Panc1 (cell line): Measurements from ENCODE around the gene RPS4Y2. TPM values are rescaled to one million over a fixed set of nuclear protein-coding genes. Genes with fewer than 3 reads are reported as not detected.

Experiments used
- ATAC-seq: fragments of 200-7000 bp; cut with Tn5 transposase; 2 replicates; pipeline ENCODE4 v1.9.1; 2020; ENCODE audit warnings: mild to moderate bottlenecking, moderate library complexity
- BruUV-seq: library from RNA; stranded (reverse); fragments of 400-500 nt; replicated peaks from 2 replicates; lab custom pipeline; 2021; lab: Mats Ljungman, UMichigan
- CTCF ChIA-PET: fragments of 300-600 bp; sonication (Branson Sonifier 250); formaldehyde crosslinking; loops from one replicate; lab custom pipeline; 2022; ENCODE audit warnings: antibody characterized with exemption; lab: Charles Lee
- POLR2A ChIA-PET: fragments of 300-600 bp; sonication (Branson Sonifier 250); formaldehyde crosslinking; loops from one replicate; lab custom pipeline; 2022; ENCODE audit warnings: antibody characterized with exemption; lab: Charles Lee
- DNase-seq: peaks from one replicate; pipeline ENCODE4 v3.0.0-alpha.2; 2010; ENCODE audit warnings: low read depth, low spot score
- H3K27ac ChIP-seq: 2 replicates; pipeline ENCODE4 v1.5.1; 2011; ENCODE audit warnings: mild to moderate bottlenecking, low read length, inconsistent platforms
- H3K27me3 ChIP-seq: fragments of 200-500 bp; sonication (Bioruptor generic); 2 replicates; pipeline ENCODE4 v1.6.0; 2014; ENCODE audit warnings: low read length, inconsistent platforms; ENCODE audit not compliant: control insufficient read depth, insufficient read depth
- H3K36me3 ChIP-seq: fragments of 200-500 bp; sonication (Bioruptor generic); 2 replicates; pipeline ENCODE4 v1.5.1; 2014; ENCODE audit warnings: inconsistent platforms, mild to moderate bottlenecking, low read length, moderate library complexity; ENCODE audit not compliant: control insufficient read depth, insufficient read depth
- H3K4me1 ChIP-seq: 2 replicates; pipeline ENCODE4 v1.5.1; 2011; ENCODE audit warnings: inconsistent platforms, mild to moderate bottlenecking, low read length, moderate library complexity; ENCODE audit not compliant: control insufficient read depth, insufficient read depth
- H3K4me3 ChIP-seq, 2 experiments: 2 replicates each; pipeline ENCODE4 v1.5.1; 2011 to 2012; ENCODE audit warnings: low read depth in 2 of 2, low read length in 2 of 2, mild to moderate bottlenecking in 2 of 2, inconsistent platforms in 1 of 2, moderate library complexity in 1 of 2
- H3K9me3 ChIP-seq: fragments of 200-500 bp; sonication (Bioruptor generic); 2 replicates; pipeline ENCODE4 v1.5.1; 2014; ENCODE audit warnings: low read depth, mild to moderate bottlenecking, inconsistent platforms, low read length, moderate library complexity; ENCODE audit not compliant: control insufficient read depth, insufficient read depth
- CTCF ChIP-seq: fragments of 450-650 bp; IDR thresholded peaks from 2 replicates; pipeline ENCODE4 v1.5.1; 2017; ENCODE audit warnings: mild to moderate bottlenecking
- POLR2AphosphoS5 ChIP-seq: IDR thresholded peaks from 2 replicates; pipeline ENCODE4 v1.6.1; 2012; ENCODE audit warnings: mild to moderate bottlenecking, low read depth, low read length, moderate library complexity
- REST ChIP-seq, 2 experiments: IDR thresholded peaks; 2 replicates each; pipeline ENCODE4 v1.6.1; 2011 to 2012; ENCODE audit warnings: low read depth in 2 of 2, control low read depth in 1 of 2, low read length in 1 of 2, mild to moderate bottlenecking in 1 of 2, moderate library complexity in 1 of 2; ENCODE audit not compliant: insufficient read depth in 1 of 2
- SIN3A ChIP-seq: IDR thresholded peaks from 2 replicates; pipeline ENCODE4 v1.6.1; 2012; ENCODE audit warnings: low read depth, mild to moderate bottlenecking, low read length, moderate library complexity, borderline replicate concordance; ENCODE audit not compliant: insufficient read depth
- TCF7L2 ChIP-seq: IDR thresholded peaks from 2 replicates; pipeline ENCODE4 v1.6.1; 2011; ENCODE audit warnings: mild to moderate bottlenecking, low read depth, low read length, inconsistent platforms
- in situ Hi-C: cut with HindIII; loops from 2 replicates; pipeline ENCODE4 v1.10.0; 2016; ENCODE audit warnings: low sequenced_read_pairs, low pct_unique_long_range_greater_than_20kb
- intact Hi-C: fragments of 100-400 bp; cut with micrococcal nuclease; formaldehyde crosslinking; loops from one replicate; pipeline ENCODE4 v1.10.0; 2022; ENCODE audit not compliant: unreplicated experiment
- total RNA-seq: library from RNA; stranded (reverse); gene quantifications from one replicate; pipeline ENCODE4 v1.2.1, GENCODE V29; 2021; ENCODE audit not compliant: unreplicated experiment

The RPS4Y2 gene
- total RNA-seq, 1 experiment from 2014 or later: not detected

- in situ Hi-C loops: no loop called here
Observed at GRCh38 chrY:20763869-20764268, 8.0 kb downstream of the RPS4Y2 start.

GRCh38 chrY:20765117-20765516 is 9.2 kb downstream of the RPS4Y2 start:
- in situ Hi-C loops: no loop called here
- no peaks in the 10 kb centered on the region for H3K27me3 ChIP-seq
- POLR2A ChIA-PET: no interaction called here
- no peak for TF ChIP-seq TCF7L2
- TF ChIP-seq SIN3A: no peak
- no peak for TF ChIP-seq REST (IDR thresholded peaks at IDR 0.05; ENCODE audit: insufficient read depth in 1 of 2, low read depth in 2 of 2, low read length in 1 of 2)
- TF ChIP-seq POLR2AphosphoS5: no peak
- TF ChIP-seq CTCF: no peak
- ATAC-seq (no peak), DNase-seq (no peak)
- H3K27ac ChIP-seq: no peak overlapping the region
- intact Hi-C loops: no loop called here
- no peak overlapping the region for H3K4me3 ChIP-seq
- no peaks in the 10 kb centered on the region for H3K4me1 ChIP-seq
- H3K36me3 ChIP-seq: no peaks in the 10 kb centered on the region
- H3K9me3 ChIP-seq: no peaks in the 10 kb centered on the region
- CTCF ChIA-PET: no interaction called here
- no TSS peak for BruUV-seq

More at GRCh38 chrY:20763869-20764268, 8.0 kb downstream of the RPS4Y2 start:
- TF ChIP-seq SIN3A: no peak
- no peak for TF ChIP-seq CTCF
- no peak for TF ChIP-seq TCF7L2
- TF ChIP-seq POLR2AphosphoS5: no peak
- TF ChIP-seq REST (IDR thresholded peaks at IDR 0.05; ENCODE audit: insufficient read depth in 1 of 2, low read depth in 2 of 2, low read length in 1 of 2): no peak
- no peak for ATAC-seq
- no peaks in the 10 kb centered on the region for H3K4me1 ChIP-seq
- no peak overlapping the region for H3K27ac ChIP-seq
- no peaks in the 10 kb centered on the region for H3K27me3 ChIP-seq
- no TSS peak for BruUV-seq
- H3K36me3 ChIP-seq: no peaks in the 10 kb centered on the region
- POLR2A ChIA-PET: no interaction called here
- H3K9me3 ChIP-seq: no peaks in the 10 kb centered on the region
- CTCF ChIA-PET: no interaction called here
- DNase-seq: no peak
- intact Hi-C loops: no loop called here
- no peak overlapping the region for H3K4me3 ChIP-seq
